HepG2 (cell line): ENCODE data around the gene ARHGEF37. TPM values are rescaled to one million over a fixed set of nuclear protein-coding genes. Genes with fewer than 3 reads are reported as not detected.
A peak's percentile ranks its signal among the peaks of the same experiment; 100 is the strongest.

Source experiments
- ARNT2 ChIP-seq: sonication (generic); formaldehyde crosslinking; IDR thresholded peaks from 2 replicates; pipeline ENCODE4 v1.8.0; 2022; ENCODE audit warnings: mild to moderate bottlenecking, low read depth, missing genetic modification reagents, moderate library complexity
- ASH2L ChIP-seq: fragments of 300-600, 200-600 bp; sonication (generic); IDR thresholded peaks from 2 replicates; pipeline ENCODE4 v1.7.0; 2017; ENCODE audit warnings: low read depth, mild to moderate bottlenecking, moderate library complexity, mixed read lengths, low read length; ENCODE audit not compliant: insufficient read length
- ELF3 ChIP-seq: IDR thresholded peaks from 2 replicates; pipeline ENCODE4 v1.6.1; 2016; ENCODE audit warnings: missing genetic modification reagents, missing compliant biosample characterization
- IRF2 ChIP-seq: IDR thresholded peaks from 2 replicates; pipeline ENCODE4 v1.6.1; 2018; ENCODE audit warnings: missing genetic modification reagents, missing compliant biosample characterization
- LCORL ChIP-seq, 2 experiments: fragments of 450-650 bp in 1 of 2; sonication (generic) in 1 of 2; formaldehyde crosslinking in 1 of 2; IDR thresholded peaks; 2 replicates each; pipeline versions ENCODE4 v1.5.0 to v1.6.1; 2017 to 2020; ENCODE audit warnings: antibody characterized with exemption in 1 of 2, missing genetic modification reagents in 1 of 2
- MAFF ChIP-seq: IDR thresholded peaks from 2 replicates; pipeline ENCODE4 v1.6.1; 2011; ENCODE audit warnings: low read depth, low read length, improper control_type of control experiment
- POLR2G ChIP-seq: fragments of 200-400 bp; formaldehyde crosslinking; IDR thresholded peaks from 2 replicates; pipeline ENCODE4 v1.6.1; 2018; ENCODE audit warnings: mild to moderate bottlenecking, low read depth, low read length, moderate library complexity
- SATB2 ChIP-seq: sonication (generic); formaldehyde crosslinking; IDR thresholded peaks from 2 replicates; pipeline ENCODE4 v1.5.0; 2020; ENCODE audit warnings: missing genetic modification reagents
- STAG1 ChIP-seq: sonication (generic); formaldehyde crosslinking; IDR thresholded peaks from 2 replicates; pipeline ENCODE4 v1.4.0; 2020; ENCODE audit warnings: missing genetic modification reagents
- TBX3 ChIP-seq: fragments of 450-650 bp; IDR thresholded peaks from 2 replicates; pipeline ENCODE4 v1.6.1; 2017; ENCODE audit warnings: antibody characterized with exemption, mild to moderate bottlenecking, inconsistent platforms, borderline replicate concordance
- TOPORS ChIP-seq: sonication (generic); formaldehyde crosslinking; IDR thresholded peaks from 2 replicates; pipeline ENCODE4 v1.8.0; 2023; ENCODE audit warnings: mild to moderate bottlenecking, missing genetic modification reagents
- TRAFD1 ChIP-seq: sonication (generic); formaldehyde crosslinking; IDR thresholded peaks from 2 replicates; pipeline ENCODE4 v1.5.1; 2020; ENCODE audit warnings: missing genetic modification reagents, mild to moderate bottlenecking, borderline replicate concordance
- ZNF20 ChIP-seq: sonication (generic); formaldehyde crosslinking; IDR thresholded peaks from 2 replicates; pipeline ENCODE4 v1.4.0; 2020; ENCODE audit warnings: mild to moderate bottlenecking, moderate library complexity, missing genetic modification reagents
- ZNF224 ChIP-seq: sonication (generic); formaldehyde crosslinking; IDR thresholded peaks from 2 replicates; pipeline ENCODE4 v1.5.0; 2020; ENCODE audit warnings: mild to moderate bottlenecking, missing genetic modification reagents
- ZNF446 ChIP-seq: sonication (generic); formaldehyde crosslinking; IDR thresholded peaks from 2 replicates; pipeline ENCODE4 v1.5.0; 2020; ENCODE audit warnings: mild to moderate bottlenecking, missing genetic modification reagents
- ZNF670 ChIP-seq: sonication (generic); formaldehyde crosslinking; IDR thresholded peaks from 2 replicates; pipeline ENCODE4 v1.8.0; 2022; ENCODE audit warnings: mild to moderate bottlenecking, missing genetic modification reagents, borderline replicate concordance
- ZNF816 ChIP-seq: sonication (generic); formaldehyde crosslinking; IDR thresholded peaks from 2 replicates; pipeline ENCODE4 v1.8.0; 2022; ENCODE audit warnings: missing genetic modification reagents, mild to moderate bottlenecking, borderline replicate concordance
- polyA plus RNA-seq, 8 experiments: library from polyadenylated mRNA; depleted of rRNA in 3 of 8; stranded (reverse) in 7 of 8; unstranded in 1 of 8; fragments of >200 nt; fragmentation: Illumina TruSeq in 4 of 8; extraction: Trizol in 4 of 8; gene quantifications; 2 replicates each; pipeline versions ENCODE4 v1.2.1 to v1.2.3, GENCODE V29; 2011 to 2016; ENCODE audit warnings: low read depth in 4 of 8, missing spikeins in 1 of 8, mixed read lengths in 1 of 8; ENCODE audit not compliant: insufficient read depth in 1 of 8
- total RNA-seq, 5 experiments: library from RNA; depleted of rRNA; stranded (reverse); fragments of >200 nt; fragmentation: Illumina TruSeq; extraction: Trizol; gene quantifications; 2 replicates each; pipeline ENCODE4 v1.2.3, GENCODE V29; 2016; ENCODE audit warnings: low read depth in 1 of 5
- TF ChIP-seq, protein P1 (sequence below): sonication (generic); formaldehyde crosslinking; IDR thresholded peaks from 2 replicates; pipeline ENCODE4 v1.5.1; 2020; ENCODE audit warnings: mild to moderate bottlenecking, missing genetic modification reagents, borderline replicate concordance
- TF ChIP-seq, protein P2 (sequence below): sonication (generic); formaldehyde crosslinking; IDR thresholded peaks from 2 replicates; pipeline ENCODE4 v1.4.0; 2020; ENCODE audit warnings: mild to moderate bottlenecking, missing genetic modification reagents

The ARHGEF37 gene
- total and polyA plus RNA-seq, 2 of the 13 experiments (the other 11 are each of a cell fraction or from before 2014, with no cell fraction given), result 0.18 to 0.27 TPM

DNA sequence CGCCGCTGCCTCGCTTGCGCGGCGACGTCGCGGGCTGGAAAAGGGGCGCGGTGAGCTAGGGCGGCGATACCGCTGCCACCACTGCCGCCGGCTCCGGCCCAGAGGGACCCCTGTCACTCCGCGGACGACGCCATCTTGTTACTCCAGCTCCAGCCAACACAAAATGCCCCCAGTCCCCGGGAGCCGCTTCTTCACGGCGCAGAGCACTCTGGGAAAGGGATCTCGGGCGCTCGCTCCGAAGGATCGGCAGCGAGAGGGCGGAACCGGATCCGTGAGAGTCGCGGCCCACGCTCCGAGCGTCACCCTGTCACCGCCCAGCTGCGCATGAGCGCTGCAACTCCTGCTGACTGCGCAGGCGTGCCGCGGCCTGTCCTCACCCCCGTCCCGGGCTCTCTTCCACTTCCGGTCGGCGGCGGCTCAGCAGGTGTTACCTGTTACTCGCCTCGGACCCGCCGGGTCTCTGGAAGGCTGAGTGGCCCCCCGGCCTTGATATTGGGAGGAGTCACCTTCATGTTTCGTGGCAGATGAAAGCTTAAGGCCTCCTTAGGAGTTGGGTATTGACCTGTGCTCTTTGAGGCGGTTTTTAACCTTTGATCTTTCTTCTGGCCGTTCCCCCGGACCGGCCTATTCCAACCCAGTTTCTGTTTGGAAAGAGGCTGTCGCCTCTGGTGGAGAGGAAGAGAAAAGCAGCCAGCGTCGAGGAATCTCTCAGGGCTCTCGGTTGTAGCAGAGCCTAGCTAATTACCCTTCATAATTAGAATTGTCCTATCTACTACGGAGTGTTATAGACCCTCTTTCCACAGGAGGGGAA, 29.9 kb upstream of the ARHGEF37 start, which contains the start of gene CSNK1A1 (continued):
- TF ChIP-seq, protein P1, sequence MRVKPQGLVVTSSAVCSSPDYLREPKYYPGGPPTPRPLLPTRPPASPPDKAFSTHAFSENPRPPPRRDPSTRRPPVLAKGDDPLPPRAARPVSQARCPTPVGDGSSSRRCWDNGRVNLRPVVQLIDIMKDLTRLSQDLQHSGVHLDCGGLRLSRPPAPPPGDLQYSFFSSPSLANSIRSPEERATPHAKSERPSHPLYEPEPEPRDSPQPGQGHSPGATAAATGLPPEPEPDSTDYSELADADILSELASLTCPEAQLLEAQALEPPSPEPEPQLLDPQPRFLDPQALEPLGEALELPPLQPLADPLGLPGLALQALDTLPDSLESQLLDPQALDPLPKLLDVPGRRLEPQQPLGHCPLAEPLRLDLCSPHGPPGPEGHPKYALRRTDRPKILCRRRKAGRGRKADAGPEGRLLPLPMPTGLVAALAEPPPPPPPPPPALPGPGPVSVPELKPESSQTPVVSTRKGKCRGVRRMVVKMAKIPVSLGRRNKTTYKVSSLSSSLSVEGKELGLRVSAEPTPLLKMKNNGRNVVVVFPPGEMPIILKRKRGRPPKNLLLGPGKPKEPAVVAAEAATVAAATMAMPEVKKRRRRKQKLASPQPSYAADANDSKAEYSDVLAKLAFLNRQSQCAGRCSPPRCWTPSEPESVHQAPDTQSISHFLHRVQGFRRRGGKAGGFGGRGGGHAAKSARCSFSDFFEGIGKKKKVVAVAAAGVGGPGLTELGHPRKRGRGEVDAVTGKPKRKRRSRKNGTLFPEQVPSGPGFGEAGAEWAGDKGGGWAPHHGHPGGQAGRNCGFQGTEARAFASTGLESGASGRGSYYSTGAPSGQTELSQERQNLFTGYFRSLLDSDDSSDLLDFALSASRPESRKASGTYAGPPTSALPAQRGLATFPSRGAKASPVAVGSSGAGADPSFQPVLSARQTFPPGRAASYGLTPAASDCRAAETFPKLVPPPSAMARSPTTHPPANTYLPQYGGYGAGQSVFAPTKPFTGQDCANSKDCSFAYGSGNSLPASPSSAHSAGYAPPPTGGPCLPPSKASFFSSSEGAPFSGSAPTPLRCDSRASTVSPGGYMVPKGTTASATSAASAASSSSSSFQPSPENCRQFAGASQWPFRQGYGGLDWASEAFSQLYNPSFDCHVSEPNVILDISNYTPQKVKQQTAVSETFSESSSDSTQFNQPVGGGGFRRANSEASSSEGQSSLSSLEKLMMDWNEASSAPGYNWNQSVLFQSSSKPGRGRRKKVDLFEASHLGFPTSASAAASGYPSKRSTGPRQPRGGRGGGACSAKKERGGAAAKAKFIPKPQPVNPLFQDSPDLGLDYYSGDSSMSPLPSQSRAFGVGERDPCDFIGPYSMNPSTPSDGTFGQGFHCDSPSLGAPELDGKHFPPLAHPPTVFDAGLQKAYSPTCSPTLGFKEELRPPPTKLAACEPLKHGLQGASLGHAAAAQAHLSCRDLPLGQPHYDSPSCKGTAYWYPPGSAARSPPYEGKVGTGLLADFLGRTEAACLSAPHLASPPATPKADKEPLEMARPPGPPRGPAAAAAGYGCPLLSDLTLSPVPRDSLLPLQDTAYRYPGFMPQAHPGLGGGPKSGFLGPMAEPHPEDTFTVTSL (CRISPR knock-in tag), result peak; percentile 32; the same call in 1 of the 2 replicates
- TF ChIP-seq TBX3 (0 out of 2 replicates have a peak, but pooled peaks have one; percentile 50), TOPORS (CRISPR knock-in tag) (peak; percentile 83), LCORL (IDR thresholded peaks at IDR 0.05) (no peak), LCORL (CRISPR knock-in tag; IDR thresholded peaks at IDR 0.05) (peak; percentile 68), STAG1 (CRISPR knock-in tag) (peak; percentile 76), IRF2 (peak; percentile 74), ARNT2 (peak; percentile 64; the same call in 1 of the 2 replicates), TRAFD1 (no peak), ZNF446 (CRISPR knock-in tag) (peak; percentile 68; the same call in 1 of the 2 replicates), MAFF (peak; percentile 36; the same call in 1 of the 2 replicates), ZNF670 (CRISPR knock-in tag) (peak; percentile 27; the same call in 1 of the 2 replicates), ZNF816 (CRISPR knock-in tag) (peak; percentile 60; the same call in 1 of the 2 replicates), ELF3 (CRISPR knock-in tag) (peak; percentile 73), ASH2L (peak; percentile 86), ZNF224 (CRISPR knock-in tag) (peak; percentile 89; the same call in 1 of the 2 replicates), SATB2 (CRISPR knock-in tag) (0 out of 2 replicates have a peak, but pooled peaks have one; percentile 27), ZNF20 (peak; percentile 90; the same call in 1 of the 2 replicates), POLR2G (peak; percentile 96)
- TF ChIP-seq, protein P2, sequence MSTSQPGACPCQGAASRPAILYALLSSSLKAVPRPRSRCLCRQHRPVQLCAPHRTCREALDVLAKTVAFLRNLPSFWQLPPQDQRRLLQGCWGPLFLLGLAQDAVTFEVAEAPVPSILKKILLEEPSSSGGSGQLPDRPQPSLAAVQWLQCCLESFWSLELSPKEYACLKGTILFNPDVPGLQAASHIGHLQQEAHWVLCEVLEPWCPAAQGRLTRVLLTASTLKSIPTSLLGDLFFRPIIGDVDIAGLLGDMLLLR, result peak; percentile 83
